Measurements from ENCODE around the gene C5.

C5 gene

GRCh38 chr9:120922404-120923195 is 127.5 kb downstream of the C5 start:
- DNase-seq, result no peak

GRCh38 chr9:120921661-120922181 is 128.4 kb downstream of the C5 start:
- no peak for DNase-seq

GRCh38 chr9:120920806-120921178 is 129.3 kb downstream of the C5 start:
- no peak for DNase-seq

- DNase-seq, result no peak
Measured at GRCh38 chr9:120919843-120920805, 130.0 kb downstream of the C5 start.

GRCh38 chr9:120918931-120919842 is 130.9 kb downstream of the C5 start:
- DNase-seq, result no peak

GRCh38 chr9:120917929-120918762 is 131.9 kb downstream of the C5 start:
- no peak for DNase-seq

- no peak for DNase-seq
Measured at GRCh38 chr9:120916991-120917880, 132.8 kb downstream of the C5 start.

GRCh38 chr9:120916588-120916987 is 133.5 kb downstream of the C5 start:
- no peak for DNase-seq

GRCh38 chr9:120915854-120916470 is 134.1 kb downstream of the C5 start:
- DNase-seq, result peak; percentile 54

GRCh38 chr9:120914953-120915352 is 135.1 kb downstream of the C5 start:
- DNase-seq, result no peak

- DNase-seq, result no peak
Measured at GRCh38 chr9:120914396-120914795, 135.7 kb downstream of the C5 start.

- no peak for DNase-seq
Measured at GRCh38 chr9:120913647-120914264, 136.3 kb downstream of the C5 start.

- DNase-seq, result no peak
Measured at GRCh38 chr9:120912958-120913646, 137.0 kb downstream of the C5 start.

- no peak for DNase-seq
Measured at GRCh38 chr9:120911295-120911837, 138.7 kb downstream of the C5 start.

- no peak for DNase-seq
Measured at GRCh38 chr9:120910643-120911042, 139.4 kb downstream of the C5 start.

- DNase-seq, result peak; percentile 58
Measured at GRCh38 chr9:120909904-120910303, 140.2 kb downstream of the C5 start.

GRCh38 chr9:120905315-120906164 is 144.5 kb downstream of the C5 start:
- DNase-seq, result no peak

- DNase-seq, result no peak
Measured at GRCh38 chr9:120904978-120905301, 145.1 kb downstream of the C5 start.

Measured in activated CD4-positive, alpha-beta T cell treated with anti-CD3 and anti-CD28 coated beads, Interleukin-2, amount 50 U/mL, for 1 hour (primary cell).